Natural killer cell (primary cell): ENCODE data around the gene CEP350. TPM values are rescaled to one million over a fixed set of nuclear protein-coding genes. Genes with fewer than 3 reads are reported as not detected.

ENCODE experiments used
- ATAC-seq, 3 donors: fragments of 150-1000 bp in 2 of 3; fragments of 200-7000 bp in 1 of 3; cut with Tn5 transposase; 1 replicate in 1 of 3; 2 replicates in 2 of 3; pipeline ENCODE4 v1.10.0; 2021; ENCODE audit warnings: mild to moderate bottlenecking in 2 of 3, moderate library complexity in 2 of 3
- DNase-seq, 2 donors: peaks; one replicate each; pipeline versions ENCODE4 v3.0.0 to v3.0.0-alpha.2; 2013 to 2021; ENCODE audit warnings: mixed read lengths in 1 of 2
- H3K27ac ChIP-seq: one replicate; pipeline ENCODE4 v1.5.1; 2013; ENCODE audit warnings: mild to moderate bottlenecking, low read length
- H3K27me3 ChIP-seq: one replicate; pipeline ENCODE4 v1.6.1; 2013; ENCODE audit warnings: low read length; ENCODE audit not compliant: control insufficient read depth, insufficient read depth
- H3K36me3 ChIP-seq: one replicate; pipeline ENCODE4 v1.6.1; 2013; ENCODE audit warnings: low read length; ENCODE audit not compliant: control insufficient read depth, insufficient read depth
- H3K4me1 ChIP-seq: one replicate; pipeline ENCODE4 v1.6.1; 2013; ENCODE audit warnings: low read length; ENCODE audit not compliant: control insufficient read depth, insufficient read depth
- H3K4me3 ChIP-seq: one replicate; pipeline ENCODE4 v1.5.1; 2013; ENCODE audit warnings: low read length
- H3K9me3 ChIP-seq: one replicate; pipeline ENCODE4 v1.6.1; 2013; ENCODE audit warnings: low read length; ENCODE audit not compliant: control insufficient read depth, insufficient read depth
- H3K27ac Mint-ChIP-seq, 2 donors: one replicate each; pipeline ENCODE4 v1.8.0; 2022; ENCODE audit warnings: mild to moderate bottlenecking in 2 of 2, mixed read lengths in 2 of 2, moderate library complexity in 1 of 2
- H3K27me3 Mint-ChIP-seq, 2 donors: one replicate each; pipeline ENCODE4 v1.8.0; 2022; ENCODE audit warnings: low read depth in 2 of 2, mixed read lengths in 2 of 2
- H3K36me3 Mint-ChIP-seq: one replicate; pipeline ENCODE4 v1.8.0; 2022; ENCODE audit warnings: mixed read lengths
- H3K4me1 Mint-ChIP-seq, 2 donors: one replicate each; pipeline ENCODE4 v1.8.0; 2022; ENCODE audit warnings: mixed read lengths in 2 of 2
- H3K4me3 Mint-ChIP-seq: one replicate; pipeline ENCODE4 v1.8.0; 2022; ENCODE audit warnings: mild to moderate bottlenecking, moderate library complexity, mixed read lengths
- H3K9me3 Mint-ChIP-seq, 2 donors: one replicate each; pipeline ENCODE4 v1.8.0; 2022; ENCODE audit warnings: mixed read lengths in 2 of 2
- CTCF ChIP-seq: fragments of 200-600 bp; IDR thresholded peaks from one replicate; pipeline ENCODE4 v1.8.0; 2022; ENCODE audit warnings: antibody characterized with exemption
- WGBS: methylation state at CpG from one replicate; pipeline ENCODE4 v1.1.7; 2013; ENCODE audit warnings: missing lambda C conversion rate; ENCODE audit not compliant: insufficient coverage; 5-methylcytosine and 5-hydroxymethylcytosine counted together
- intact Hi-C: fragments of 100-400 bp; cut with micrococcal nuclease; formaldehyde crosslinking; loops from one replicate; pipeline ENCODE4 v1.14.2; 2022
- total RNA-seq, 4 donors: library from RNA; stranded (reverse); fragments of 120-200 nt in 1 of 4; gene quantifications; one replicate each; pipeline versions ENCODE4 v1.2.3 to v1.2.4, GENCODE V29; 2013 to 2022

Gene CEP350
- total RNA-seq, 3 donors from 2014 or later (not counting 1 experiment from before 2014, with no cell fraction given) = 66.9 to 83.7 (median 75.3) TPM

GRCh38 chr1:179923029-179923428 lies 31.6 kb upstream of the CEP350 start:
- Mint-ChIP-seq H3K4me1 (peaks cover 8% of the 10 kb centered on the region in 2 donors), H3K27ac (peak overlapping the region; percentile 24 to 33), H3K9me3 (no peaks in the 10 kb centered on the region), H3K27me3 (no peaks in the 10 kb centered on the region), H3K36me3 (peaks cover 8% of the 10 kb centered on the region), H3K4me3 (no peak overlapping the region)
- H3K4me1 ChIP-seq = no peaks in the 10 kb centered on the region
- intact Hi-C loops = no loop called here
- no peak for DNase-seq
- H3K9me3 ChIP-seq = no peaks in the 10 kb centered on the region
- ATAC-seq = no peak
- H3K36me3 ChIP-seq = peaks cover 29% of the 10 kb centered on the region
- H3K27me3 ChIP-seq = no peaks in the 10 kb centered on the region
- no peak overlapping the region for H3K27ac ChIP-seq
- TF ChIP-seq CTCF = no peak
- no peak overlapping the region for H3K4me3 ChIP-seq

- Histone ChIP-seq H3K27me3 (no peaks in the 10 kb centered on the region), H3K4me3 (no peak overlapping the region), H3K9me3 (no peaks in the 10 kb centered on the region), H3K4me1 (no peaks in the 10 kb centered on the region), H3K36me3 (peaks cover 20% of the 10 kb centered on the region), H3K27ac (no peak overlapping the region)
- no peaks in the 10 kb centered on the region for H3K36me3 Mint-ChIP-seq
- 100% methylated on average over 1 of the region's 1 CpG for WGBS
- DNase-seq (no peak), ATAC-seq (no peak)
- intact Hi-C loops = no loop called here
- H3K27me3 Mint-ChIP-seq = no peaks in the 10 kb centered on the region
- H3K27ac Mint-ChIP-seq = no peak overlapping the region
- no peak overlapping the region for H3K4me3 Mint-ChIP-seq
- no peaks in the 10 kb centered on the region for H3K9me3 Mint-ChIP-seq
- no peak for TF ChIP-seq CTCF
- no peaks in the 10 kb centered on the region for H3K4me1 Mint-ChIP-seq
Measured at GRCh38 chr1:179924268-179924667, 30.3 kb upstream of the CEP350 start.

GRCh38 chr1:179925302-179925701 lies 29.3 kb upstream of the CEP350 start:
- H3K27ac Mint-ChIP-seq = no peak overlapping the region
- H3K27ac ChIP-seq = no peak overlapping the region
- no peaks in the 10 kb centered on the region for H3K9me3 Mint-ChIP-seq
- H3K4me3 ChIP-seq = no peak overlapping the region
- no peaks in the 10 kb centered on the region for H3K27me3 Mint-ChIP-seq
- H3K27me3 ChIP-seq = no peaks in the 10 kb centered on the region
- no peak for TF ChIP-seq CTCF
- no peaks in the 10 kb centered on the region for H3K36me3 Mint-ChIP-seq
- DNase-seq (no peak), ATAC-seq (no peak)
- H3K4me1 ChIP-seq = no peaks in the 10 kb centered on the region
- H3K4me3 Mint-ChIP-seq = no peak overlapping the region
- H3K36me3 ChIP-seq = peaks cover 10% of the 10 kb centered on the region
- WGBS = 92% methylated on average over 5 of the region's 5 CpGs
- H3K9me3 ChIP-seq = no peaks in the 10 kb centered on the region
- H3K4me1 Mint-ChIP-seq = no peaks in the 10 kb centered on the region
- intact Hi-C loops = no loop called here
